Adrenal gland (tissue), 5 donors: Measurements from ENCODE around the gene ENDOD1.
A peak's percentile ranks its signal among the peaks of the same experiment; 100 is the strongest.

Experiments used
- POLR2A ChIP-seq, 2 donors: fragments of 450-650 bp; IDR thresholded peaks; one replicate each; pipeline ENCODE4 v1.6.1; 2017; ENCODE audit warnings: antibody characterized with exemption in 2 of 2, mild to moderate bottlenecking in 2 of 2, moderate library complexity in 1 of 2
- TF ChIP-seq, protein P1 (sequence below), 6 experiments: fragments of 450-650 bp in 4 of 6; fragments of 200-600 bp in 2 of 6; sonication (generic) in 1 of 6; IDR thresholded peaks; 1 replicate in 5 of 6; 2 replicates in 1 of 6; pipeline versions ENCODE4 v1.5.1 to v1.8.0; 2016 to 2021; ENCODE audit warnings: antibody characterized with exemption in 6 of 6, mild to moderate bottlenecking in 2 of 6, moderate library complexity in 1 of 6
- donor health status: DM: no; HTN: no; CAD: no.

DNA sequence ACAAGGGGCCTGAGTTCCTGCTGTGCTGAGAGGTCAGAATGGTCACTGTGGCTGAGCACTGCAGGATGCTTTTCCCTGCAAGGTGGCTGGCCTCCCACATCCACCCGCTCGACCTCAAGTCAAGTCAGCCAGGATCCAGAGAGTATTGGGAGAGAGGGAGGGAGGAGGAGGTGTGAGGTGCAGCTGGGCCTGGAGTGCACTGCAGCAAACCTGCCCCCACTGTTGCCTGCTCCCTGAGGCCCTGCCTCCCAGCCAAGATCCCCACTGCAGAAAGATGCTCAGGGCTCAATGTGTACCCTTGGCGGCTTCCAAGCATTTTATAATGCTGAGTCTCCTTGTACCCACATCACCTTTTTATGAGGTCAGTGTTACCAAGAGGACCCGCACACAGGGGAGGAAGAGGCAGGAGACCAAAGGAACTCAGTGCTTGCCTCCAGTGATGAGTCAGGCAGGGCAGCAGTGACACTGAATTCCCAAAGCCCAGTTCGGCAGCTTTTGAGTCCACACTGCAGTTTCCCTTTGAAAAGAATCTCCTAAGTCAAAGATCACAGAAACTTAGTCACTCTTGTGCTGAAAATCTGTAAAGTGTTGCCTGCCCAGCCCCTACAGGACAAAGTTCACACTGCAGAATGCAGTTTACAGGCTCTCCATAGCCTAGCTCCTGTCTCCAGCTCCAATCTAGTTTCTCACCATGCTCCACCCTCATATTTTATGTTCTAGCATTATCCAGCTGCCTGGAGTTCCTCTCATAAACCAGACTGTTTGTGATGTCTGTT lies 3.1 kb downstream of the ENDOD1 start:
- TF ChIP-seq, protein P1, sequence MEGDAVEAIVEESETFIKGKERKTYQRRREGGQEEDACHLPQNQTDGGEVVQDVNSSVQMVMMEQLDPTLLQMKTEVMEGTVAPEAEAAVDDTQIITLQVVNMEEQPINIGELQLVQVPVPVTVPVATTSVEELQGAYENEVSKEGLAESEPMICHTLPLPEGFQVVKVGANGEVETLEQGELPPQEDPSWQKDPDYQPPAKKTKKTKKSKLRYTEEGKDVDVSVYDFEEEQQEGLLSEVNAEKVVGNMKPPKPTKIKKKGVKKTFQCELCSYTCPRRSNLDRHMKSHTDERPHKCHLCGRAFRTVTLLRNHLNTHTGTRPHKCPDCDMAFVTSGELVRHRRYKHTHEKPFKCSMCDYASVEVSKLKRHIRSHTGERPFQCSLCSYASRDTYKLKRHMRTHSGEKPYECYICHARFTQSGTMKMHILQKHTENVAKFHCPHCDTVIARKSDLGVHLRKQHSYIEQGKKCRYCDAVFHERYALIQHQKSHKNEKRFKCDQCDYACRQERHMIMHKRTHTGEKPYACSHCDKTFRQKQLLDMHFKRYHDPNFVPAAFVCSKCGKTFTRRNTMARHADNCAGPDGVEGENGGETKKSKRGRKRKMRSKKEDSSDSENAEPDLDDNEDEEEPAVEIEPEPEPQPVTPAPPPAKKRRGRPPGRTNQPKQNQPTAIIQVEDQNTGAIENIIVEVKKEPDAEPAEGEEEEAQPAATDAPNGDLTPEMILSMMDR (IDR thresholded peaks at IDR 0.05): peak; percentile 39 to 65 (median 46)
- TF ChIP-seq POLR2A (IDR thresholded peaks at IDR 0.05): no peak
